Gastrocnemius medialis (tissue), 4 donors: ENCODE data around the gene XRCC3. TPM values are rescaled to one million over a fixed set of nuclear protein-coding genes. Genes with fewer than 3 reads are reported as not detected.

ENCODE experiments used
- ATAC-seq, 2 donors: fragments of 150-250 bp; one replicate each; pipeline ENCODE4 v1.9.1; 2016
- DNase-seq, 2 donors: peaks; one replicate each; pipeline ENCODE4 v3.0.0-alpha.2; 2019
- H3K27ac ChIP-seq, 4 donors: fragments of 200-600 bp; sonication (generic); 1 replicate in 1 of 4; 2 replicates in 3 of 4; pipeline ENCODE4 v1.5.1; 2016 to 2018; ENCODE audit warnings: mild to moderate bottlenecking in 2 of 4, moderate library complexity in 1 of 4
- H3K27me3 ChIP-seq, 3 donors: fragments of 200-600 bp; sonication (generic) in 2 of 3; 1 replicate in 1 of 3; 2 replicates in 2 of 3; pipeline versions ENCODE4 v1.5.1 to v1.6.0; 2016 to 2019; ENCODE audit warnings: mild to moderate bottlenecking in 1 of 3, moderate library complexity in 1 of 3
- H3K36me3 ChIP-seq, 2 donors: fragments of 200-600 bp; sonication (generic) in 1 of 2; one replicate each; pipeline ENCODE4 v1.5.1; 2017 to 2018
- H3K4me1 ChIP-seq, 2 donors: fragments of 200-600 bp; sonication (generic) in 1 of 2; one replicate each; pipeline ENCODE4 v1.5.1; 2016 to 2017; ENCODE audit warnings: mild to moderate bottlenecking in 2 of 2
- H3K4me3 ChIP-seq, 4 donors: fragments of 200-600 bp; sonication (generic) in 3 of 4; 1 replicate in 1 of 4; 2 replicates in 3 of 4; pipeline ENCODE4 v1.5.1; 2016 to 2019; ENCODE audit warnings: mild to moderate bottlenecking in 2 of 4
- H3K9me3 ChIP-seq, 3 donors: fragments of 200-600 bp; sonication (generic) in 2 of 3; 1 replicate in 1 of 3; 2 replicates in 2 of 3; pipeline ENCODE4 v1.5.1; 2016 to 2019
- CTCF ChIP-seq, 5 experiments: fragments of 450-650 bp in 3 of 5; fragments of 200-600 bp in 2 of 5; sonication (generic) in 2 of 5; IDR thresholded peaks in 4 of 5; conservative IDR thresholded peaks in 1 of 5; 1 replicate in 4 of 5; 2 replicates in 1 of 5; pipeline ENCODE4 v1.5.1; 2016 to 2019; ENCODE audit warnings: antibody characterized with exemption in 5 of 5, mild to moderate bottlenecking in 3 of 5, moderate library complexity in 3 of 5
- POLR2A ChIP-seq, 2 donors: fragments of 450-650 bp; IDR thresholded peaks; one replicate each; pipeline ENCODE4 v1.6.1; 2017; ENCODE audit warnings: antibody characterized with exemption in 2 of 2, mild to moderate bottlenecking in 2 of 2, moderate library complexity in 2 of 2
- in situ Hi-C, 4 donors: fragments of 200-750 bp; cut with MboI; loops; one replicate each; pipeline versions ENCODE4 v1.15.0 to v1.8.0; 2017; ENCODE audit warnings: low sequenced_read_pairs in 4 of 4
- intact Hi-C: fragments of 100-400 bp; cut with DNase I; formaldehyde crosslinking; loops from one replicate; pipeline ENCODE4 v1.15.1; 2023; ENCODE audit warnings: low total_unique reads
- total RNA-seq, 4 donors: library from RNA; depleted of rRNA; stranded (reverse); fragments of >200 nt; gene quantifications; one replicate each; pipeline versions ENCODE4 v1.1.0 to v1.2.3, GENCODE V29; 2016

The XRCC3 gene
- total RNA-seq, 4 donors from 2014 or later: 1.3 to 26.5 (median 3.0) TPM

GRCh38 chr14:103663506-103663905, 51.7 kb downstream of the XRCC3 start:
- in situ Hi-C loops (no loop called here), intact Hi-C loops (no loop called here)
- TF ChIP-seq POLR2A (IDR thresholded peaks at IDR 0.05) (no peak), CTCF (IDR thresholded peaks at IDR 0.05 in 4 of 5, conservative IDR thresholded peaks at IDR 0.05 in 1 of 5) (no peak)
- ATAC-seq (no peak), DNase-seq (no peak)
- Histone ChIP-seq H3K27me3 (no peaks in the 10 kb centered on the region), H3K36me3 (peaks cover 6 to 95% of the 10 kb centered on the region in 2 donors), H3K4me3 (no peak overlapping the region), H3K27ac (no peak overlapping the region), H3K9me3 (no peaks in the 10 kb centered on the region), H3K4me1 (no peaks in the 10 kb centered on the region)

GRCh38 chr14:103662591-103662990, 52.7 kb downstream of the XRCC3 start:
- in situ Hi-C loops: no loop called here
- TF ChIP-seq CTCF (IDR thresholded peaks at IDR 0.05 in 4 of 5, conservative IDR thresholded peaks at IDR 0.05 in 1 of 5) (no peak), POLR2A (IDR thresholded peaks at IDR 0.05) (no peak)

GRCh38 chr14:103662029-103662428, 53.2 kb downstream of the XRCC3 start:
- H3K27me3 ChIP-seq: no peaks in the 10 kb centered on the region
- peaks cover 4 to 91% of the 10 kb centered on the region in 2 donors for H3K36me3 ChIP-seq
- no peaks in the 10 kb centered on the region for H3K4me1 ChIP-seq
- intact Hi-C loops (no loop called here), in situ Hi-C loops (no loop called here)
- TF ChIP-seq POLR2A (IDR thresholded peaks at IDR 0.05) (no peak), CTCF (IDR thresholded peaks at IDR 0.05 in 4 of 5, conservative IDR thresholded peaks at IDR 0.05 in 1 of 5) (no peak)
- no peak overlapping the region for H3K4me3 ChIP-seq
- H3K27ac ChIP-seq: no peak overlapping the region
- ATAC-seq (no peak), DNase-seq (no peak)
- H3K9me3 ChIP-seq: no peaks in the 10 kb centered on the region

More at GRCh38 chr14:103662591-103662990, 52.7 kb downstream of the XRCC3 start:
- Histone ChIP-seq H3K27ac (no peak overlapping the region), H3K9me3 (no peaks in the 10 kb centered on the region), H3K36me3 (peaks cover 4 to 91% of the 10 kb centered on the region in 2 donors), H3K27me3 (no peaks in the 10 kb centered on the region), H3K4me1 (no peaks in the 10 kb centered on the region), H3K4me3 (no peak overlapping the region)
- DNase-seq (no peak), ATAC-seq (no peak)
- intact Hi-C loops: no loop called here

GRCh38 chr14:103659631-103660030, 55.6 kb downstream of the XRCC3 start:
- no peak for ATAC-seq
- no peaks in the 10 kb centered on the region for H3K27me3 ChIP-seq
- intact Hi-C loops (no loop called here), in situ Hi-C loops (no loop called here)
- H3K27ac ChIP-seq: no peak overlapping the region
- no peaks in the 10 kb centered on the region for H3K9me3 ChIP-seq
- no peak for DNase-seq
- peaks cover 0 to 3% of the 10 kb centered on the region in 2 donors for H3K4me1 ChIP-seq
- no peak overlapping the region for H3K4me3 ChIP-seq
- TF ChIP-seq CTCF (IDR thresholded peaks at IDR 0.05 in 4 of 5, conservative IDR thresholded peaks at IDR 0.05 in 1 of 5): no peak
- no peak for TF ChIP-seq POLR2A (IDR thresholded peaks at IDR 0.05)
- peaks cover 0 to 93% of the 10 kb centered on the region in 2 donors for H3K36me3 ChIP-seq

- Histone ChIP-seq H3K9me3 (no peaks in the 10 kb centered on the region), H3K4me3 (no peak overlapping the region), H3K27me3 (no peaks in the 10 kb centered on the region), H3K4me1 (peaks cover 16 to 25% of the 10 kb centered on the region in 2 donors), H3K27ac (no peak overlapping the region), H3K36me3 (peaks cover 0 to 77% of the 10 kb centered on the region in 2 donors)
- DNase-seq (no peak), ATAC-seq (no peak)
- intact Hi-C loops (no loop called here), in situ Hi-C loops (no loop called here)
- TF ChIP-seq POLR2A (IDR thresholded peaks at IDR 0.05) (no peak), CTCF (IDR thresholded peaks at IDR 0.05 in 4 of 5, conservative IDR thresholded peaks at IDR 0.05 in 1 of 5) (no peak)
Observed at GRCh38 chr14:103657471-103657870, 57.8 kb downstream of the XRCC3 start.
